SJCRH30 (cell line): Measurements from ENCODE around the gene PCGF3. TPM values are rescaled to one million over a fixed set of nuclear protein-coding genes. Genes with fewer than 3 reads are reported as not detected.
"Not testable (repeated sequence)": the region's sequence is repeated elsewhere in the genome, so short reads cannot be mapped to it uniquely, and the experiment has no call there.

Experiments
- DNase-seq, 2 experiments: peaks; one replicate each; pipeline ENCODE4 v3.0.0-alpha.2; 2015 to 2020
- H3K27ac ChIP-seq: fragments of 250-450 bp; sonication (Bioruptor Pico); 2 replicates; pipeline ENCODE4 v1.5.1; 2020; ENCODE audit warnings: mild to moderate bottlenecking, moderate library complexity
- H3K27me3 ChIP-seq: fragments of 250-450 bp; sonication (Bioruptor Pico); 2 replicates; pipeline ENCODE4 v1.5.1; 2020; ENCODE audit warnings: mild to moderate bottlenecking, moderate library complexity
- H3K36me3 ChIP-seq: fragments of 250-450 bp; sonication (Bioruptor Pico); 2 replicates; pipeline ENCODE4 v1.5.1; 2020; ENCODE audit warnings: mild to moderate bottlenecking, moderate library complexity
- H3K4me1 ChIP-seq: fragments of 250-450 bp; sonication (Bioruptor Pico); 2 replicates; pipeline ENCODE4 v1.5.1; 2020; ENCODE audit warnings: mild to moderate bottlenecking, moderate library complexity
- H3K4me3 ChIP-seq: fragments of 250-450 bp; sonication (Bioruptor Pico); 2 replicates; pipeline ENCODE4 v1.5.1; 2020; ENCODE audit warnings: mild to moderate bottlenecking, moderate library complexity
- H3K9me3 ChIP-seq: fragments of 250-450 bp; sonication (Bioruptor Pico); replicated peaks from 2 replicates; pipeline ENCODE4 v1.5.1; 2020; ENCODE audit warnings: mild to moderate bottlenecking, moderate library complexity
- total RNA-seq: library from RNA; depleted of rRNA; stranded (reverse); fragments of >200 nt; shearing (Covaris generic); gene quantifications from 2 replicates; pipeline ENCODE4 v1.2.3, GENCODE V29; 2014

PCGF3 gene
- total RNA-seq, 1 experiment from 2014 or later = 60.4 TPM

DNA sequence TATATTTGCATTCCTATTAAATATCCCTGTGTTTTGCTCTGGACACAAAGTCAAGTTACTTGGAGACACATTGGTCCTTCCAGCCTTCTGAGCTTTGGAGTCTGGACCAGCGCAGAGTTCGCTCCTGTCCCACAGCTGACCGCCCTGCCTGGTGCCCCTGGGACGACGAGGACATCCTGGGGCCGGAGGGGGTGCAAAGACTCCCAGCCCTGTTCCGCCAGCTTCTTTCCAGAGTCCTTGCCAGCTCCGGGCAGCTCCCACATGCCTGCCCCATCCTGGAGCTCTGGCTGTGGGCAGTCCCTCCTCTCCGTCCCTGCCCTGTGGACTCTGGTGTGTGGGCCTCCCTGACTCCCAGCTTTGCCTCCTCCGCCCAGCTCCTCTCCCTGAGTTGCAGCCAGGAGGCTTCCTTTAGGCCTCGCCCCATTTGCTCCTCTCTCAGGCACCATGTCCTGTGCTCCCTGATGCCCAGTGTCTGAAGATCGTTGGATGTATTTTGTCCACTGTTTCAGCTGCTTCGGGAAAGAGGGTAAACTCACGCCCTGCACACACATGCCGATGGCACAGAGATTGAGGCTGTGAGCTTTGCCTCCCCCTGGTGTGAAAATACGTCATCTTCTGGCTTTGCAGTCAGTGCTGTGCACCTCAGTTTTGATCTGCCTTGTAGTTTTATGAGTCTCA, 4.9 kb upstream of the PCGF3 start:
- DNase-seq = no peak
- no peak overlapping the region for H3K4me3 ChIP-seq
- H3K27me3 ChIP-seq = no peaks in the 10 kb centered on the region
- no peaks in the 10 kb centered on the region for H3K9me3 ChIP-seq
- no peak overlapping the region for H3K27ac ChIP-seq
- no peaks in the 10 kb centered on the region for H3K4me1 ChIP-seq
- H3K36me3 ChIP-seq = no peaks in the 10 kb centered on the region

DNA sequence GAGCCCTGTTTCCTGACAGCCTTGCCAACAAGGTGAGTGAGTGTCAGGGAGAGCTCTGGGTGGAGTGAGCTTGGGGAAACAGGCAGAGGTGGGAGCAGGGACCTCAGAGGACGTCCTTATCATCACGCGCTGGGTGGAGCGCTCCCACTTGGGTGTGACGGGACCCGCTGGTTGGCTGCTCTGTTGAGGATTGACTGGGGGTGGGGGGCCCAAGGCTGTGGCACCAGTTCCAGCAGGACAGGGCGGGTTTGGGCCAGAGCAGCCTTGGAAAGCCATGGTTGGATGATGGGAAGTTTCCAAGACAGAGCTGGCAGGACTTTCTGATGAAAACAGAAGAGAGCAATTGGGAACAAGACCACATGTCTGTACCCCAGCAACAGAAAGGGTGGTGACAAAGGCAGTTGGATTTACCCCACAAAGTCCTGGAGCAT, 3.0 kb upstream of the PCGF3 start:
- no peak for DNase-seq
- Histone ChIP-seq H3K27ac (no peak overlapping the region), H3K4me3 (no peak overlapping the region), H3K36me3 (no peaks in the 10 kb centered on the region), H3K4me1 (no peaks in the 10 kb centered on the region; the same call in 1 of the 2 replicates), H3K27me3 (no peaks in the 10 kb centered on the region), H3K9me3 (no peaks in the 10 kb centered on the region)

DNA sequence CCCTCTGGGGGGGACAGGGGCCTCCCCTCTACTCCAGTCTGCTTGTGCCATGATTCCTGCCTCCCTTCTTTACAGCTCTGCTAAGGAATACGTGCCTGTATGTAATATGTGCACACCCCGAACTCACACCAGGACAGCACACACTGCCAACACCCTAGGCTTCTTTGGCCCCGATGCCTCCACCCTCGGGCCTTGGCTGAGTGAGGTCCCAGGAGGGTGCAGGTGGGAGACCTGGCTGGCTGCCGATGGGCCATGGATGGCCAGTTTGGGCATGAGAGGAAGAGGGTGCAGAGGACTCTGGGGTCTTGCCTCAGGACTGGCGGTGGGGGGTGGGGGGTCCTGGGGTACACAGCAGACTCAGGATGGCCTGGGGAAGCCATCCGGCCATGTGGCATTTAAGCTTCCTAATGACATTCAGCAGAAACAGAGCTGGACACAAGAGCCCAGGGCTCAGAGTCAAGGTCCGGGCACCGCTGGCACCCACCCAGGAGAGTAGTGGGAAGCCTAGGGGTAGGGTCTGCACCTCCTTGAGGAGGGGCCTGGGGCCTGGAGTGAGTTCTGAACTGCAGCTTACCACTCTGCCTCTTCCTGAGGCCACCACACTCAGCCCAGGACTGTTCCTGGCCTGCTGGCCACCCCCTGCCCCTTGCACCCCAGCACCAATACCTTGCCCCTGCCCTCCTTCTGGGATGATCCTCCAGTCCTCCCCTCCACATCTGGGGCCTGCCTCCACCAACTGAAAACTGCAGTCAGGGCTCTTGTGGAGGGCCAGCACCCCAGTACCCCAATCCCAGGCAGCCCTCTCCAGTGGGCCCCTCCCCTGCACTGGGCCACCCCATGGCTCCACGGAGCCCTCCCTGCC, 2.1 kb upstream of the PCGF3 start:
- DNase-seq = no peak
- Histone ChIP-seq H3K4me3 (no peak overlapping the region), H3K27ac (no peak overlapping the region), H3K9me3 (no peaks in the 10 kb centered on the region), H3K27me3 (no peaks in the 10 kb centered on the region), H3K4me1 (no peaks in the 10 kb centered on the region; the same call in 1 of the 2 replicates), H3K36me3 (peaks cover 6% of the 10 kb centered on the region; the same call in 1 of the 2 replicates)

DNA sequence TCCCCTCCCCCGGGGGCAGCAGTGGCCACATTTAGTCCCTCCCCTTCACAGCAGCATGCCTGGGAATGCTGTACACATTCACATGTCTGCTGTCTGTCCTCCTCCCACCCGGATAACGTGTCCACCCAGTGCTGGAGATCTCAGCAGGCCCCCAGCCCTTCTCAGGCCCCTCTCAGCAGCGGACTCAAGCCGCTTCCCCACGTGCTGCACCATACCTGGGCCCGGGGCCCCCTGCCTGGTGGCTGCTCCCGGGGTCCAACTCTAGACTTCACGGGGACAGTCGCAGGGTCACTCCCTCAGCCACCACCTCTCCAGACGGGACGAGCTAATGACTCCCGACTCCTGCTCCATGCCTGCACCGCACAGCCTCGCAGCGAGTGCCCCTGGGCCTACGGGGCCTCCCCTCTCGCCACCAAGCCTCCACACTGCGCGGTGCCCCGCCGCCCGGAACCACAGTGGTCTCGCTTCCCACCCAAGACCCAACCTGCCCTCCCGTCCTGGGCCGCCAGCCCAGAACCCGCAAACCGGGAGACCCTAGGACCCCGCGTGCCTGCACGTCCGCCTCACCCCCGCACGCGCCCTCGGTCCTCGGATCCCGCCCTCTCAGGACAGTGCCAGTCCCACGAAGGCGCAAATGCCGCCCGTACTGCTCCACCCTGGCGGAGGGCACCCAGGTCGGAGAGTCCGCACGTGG, 1.3 kb upstream of the PCGF3 start:
- Histone ChIP-seq H3K4me1 (no peaks in the 10 kb centered on the region; the same call in 1 of the 2 replicates), H3K27ac (no peak overlapping the region), H3K9me3 (no peaks in the 10 kb centered on the region), H3K27me3 (no peaks in the 10 kb centered on the region), H3K36me3 (peaks cover 10% of the 10 kb centered on the region; the same call in 1 of the 2 replicates), H3K4me3 (no peak overlapping the region)
- DNase-seq = no peak

DNA sequence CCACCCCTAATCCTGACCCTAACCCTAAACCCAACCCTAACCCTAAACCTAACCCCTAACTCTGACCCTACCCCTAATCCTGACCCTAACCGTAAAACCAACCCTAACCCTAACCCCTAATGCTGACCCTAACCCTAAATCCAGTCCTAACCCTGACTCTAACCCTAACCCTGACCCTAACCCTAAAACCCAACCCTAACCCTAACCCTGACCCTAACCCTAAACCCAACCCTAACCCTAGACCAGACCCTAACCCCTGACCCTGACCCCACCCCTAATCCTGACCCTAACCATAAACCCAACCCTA, 708 bp upstream of the PCGF3 start:
- H3K27me3 ChIP-seq = no peaks in the 10 kb centered on the region
- peaks cover 16% of the 10 kb centered on the region; the same call in 1 of the 2 replicates for H3K36me3 ChIP-seq
- H3K4me3 ChIP-seq = peak overlapping the region; percentile 100
- no peak overlapping the region for H3K27ac ChIP-seq
- H3K9me3 ChIP-seq = no peaks in the 10 kb centered on the region
- DNase-seq = no peak
- no peaks in the 10 kb centered on the region; the same call in 1 of the 2 replicates for H3K4me1 ChIP-seq

DNA sequence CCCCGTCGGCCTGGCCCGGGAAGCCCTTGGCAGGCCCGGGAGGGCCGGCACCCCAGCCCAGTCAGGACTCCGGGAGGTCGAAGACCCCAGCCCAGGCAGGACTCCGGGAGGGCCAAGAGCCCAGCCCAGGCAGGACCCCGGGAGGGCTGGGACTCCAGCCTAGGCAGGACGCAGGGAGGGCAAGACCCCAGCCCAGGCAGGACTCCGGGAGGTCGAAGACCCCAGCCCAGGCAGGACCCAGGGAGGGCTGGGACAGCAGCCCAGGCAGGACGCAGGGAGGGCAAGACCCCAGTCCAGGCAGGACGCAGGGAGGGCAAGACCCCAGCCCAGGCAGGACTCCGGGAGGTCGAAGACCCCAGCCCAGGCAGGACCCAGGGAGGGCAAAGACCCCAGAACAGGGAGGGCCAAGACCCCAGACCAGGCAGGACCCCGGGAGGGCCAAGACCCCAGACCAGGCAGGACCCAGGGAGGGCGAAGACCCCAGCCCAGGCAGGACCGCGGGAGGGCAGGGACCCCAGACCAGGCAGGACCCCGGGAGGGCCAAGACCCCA, 526 bp downstream of the PCGF3 start:
- H3K27me3 ChIP-seq = not testable (repeated sequence)

DNA sequence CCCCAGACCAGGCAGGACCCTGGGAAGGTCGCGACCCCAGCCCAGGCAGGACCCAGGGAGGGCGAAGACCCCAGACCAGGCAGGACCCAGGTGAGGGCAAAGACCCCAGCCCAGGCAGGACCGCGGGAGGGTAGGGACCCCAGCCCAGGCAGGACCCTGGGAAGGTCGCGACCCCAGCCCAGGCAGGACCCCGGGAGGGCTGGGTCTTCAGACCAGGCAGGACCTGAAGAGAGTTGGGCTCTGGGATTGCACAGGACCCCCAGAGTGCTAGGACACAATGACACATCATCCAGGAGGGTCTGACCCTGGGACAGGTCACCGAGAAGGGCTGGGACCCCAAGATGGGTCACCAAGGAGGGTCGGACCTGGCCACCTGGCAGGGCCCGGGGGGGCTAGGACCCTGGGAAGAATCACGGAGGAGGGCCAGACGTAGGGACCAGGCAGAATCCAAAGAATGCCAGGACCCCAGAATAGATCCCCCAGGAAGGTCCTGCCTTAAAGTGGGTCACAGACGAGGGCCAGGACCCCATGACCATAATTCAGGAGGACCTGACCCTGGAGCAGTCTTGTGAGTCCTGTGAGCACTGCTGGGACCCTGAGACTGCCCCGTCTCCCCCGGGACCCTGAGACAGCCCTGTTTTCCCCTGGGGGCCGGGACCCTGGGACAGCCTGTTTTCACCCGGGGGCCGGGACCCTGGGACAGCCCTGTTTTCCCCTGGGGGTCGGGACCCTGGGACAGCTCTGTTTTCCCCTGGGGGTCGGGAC, 1.4 kb downstream of the PCGF3 start:
- H3K4me3 ChIP-seq = no peak overlapping the region
- no peak overlapping the region for H3K27ac ChIP-seq
- no peaks in the 10 kb centered on the region for H3K27me3 ChIP-seq
- H3K9me3 ChIP-seq = no peaks in the 10 kb centered on the region
- peaks cover 27% of the 10 kb centered on the region for H3K36me3 ChIP-seq
- DNase-seq = no peak
- no peaks in the 10 kb centered on the region; the same call in 1 of the 2 replicates for H3K4me1 ChIP-seq

More for the DNA sequence above, 526 bp downstream of the PCGF3 start:
- DNase-seq, H3K9me3 ChIP-seq, H3K4me1 ChIP-seq: not testable (repeated sequence)
- Histone ChIP-seq H3K36me3 (peaks cover 27% of the 10 kb centered on the region), H3K4me3 (peak overlapping the region; percentile 100), H3K27ac (peak overlapping the region; percentile 89)

DNA sequence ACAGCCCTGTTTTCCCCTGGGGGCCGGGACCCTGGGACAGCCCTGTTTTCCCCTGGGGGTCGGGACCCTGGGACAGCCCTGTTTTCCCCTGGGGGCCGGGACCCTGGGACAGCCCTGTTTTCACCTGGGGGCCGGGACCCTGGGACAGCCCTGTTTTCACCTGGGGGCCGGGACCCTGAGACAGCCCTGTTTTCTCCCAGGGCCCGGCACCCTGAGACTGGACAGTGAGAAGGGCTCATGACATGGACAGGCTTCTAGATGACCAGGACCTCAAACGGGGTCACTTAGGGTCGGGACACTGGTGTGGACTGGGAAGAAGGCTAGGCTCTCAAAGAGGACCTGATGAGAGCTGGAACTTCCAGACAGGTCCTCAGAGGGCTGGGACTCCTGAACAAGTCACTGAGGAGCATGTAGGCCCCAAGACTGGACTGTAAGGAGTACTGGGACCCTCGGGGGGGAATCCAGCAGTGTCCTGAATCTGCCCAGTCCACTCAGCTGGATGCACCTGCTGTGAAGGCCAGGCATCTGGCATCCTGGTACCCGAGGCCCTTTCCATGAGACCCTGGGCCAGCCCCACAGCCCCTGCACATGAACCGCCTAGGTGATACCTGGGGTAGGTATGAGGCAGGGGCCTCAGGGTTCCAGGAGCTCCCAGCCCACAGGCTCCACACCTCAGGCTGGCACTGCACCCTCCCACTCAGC, 2.4 kb downstream of the PCGF3 start:
- H3K36me3 ChIP-seq = peaks cover 31% of the 10 kb centered on the region
- no peaks in the 10 kb centered on the region for H3K9me3 ChIP-seq
- no peak overlapping the region for H3K4me3 ChIP-seq
- no peak overlapping the region for H3K27ac ChIP-seq
- DNase-seq = no peak
- H3K27me3 ChIP-seq = no peaks in the 10 kb centered on the region
- H3K4me1 ChIP-seq = no peaks in the 10 kb centered on the region; the same call in 1 of the 2 replicates

DNA sequence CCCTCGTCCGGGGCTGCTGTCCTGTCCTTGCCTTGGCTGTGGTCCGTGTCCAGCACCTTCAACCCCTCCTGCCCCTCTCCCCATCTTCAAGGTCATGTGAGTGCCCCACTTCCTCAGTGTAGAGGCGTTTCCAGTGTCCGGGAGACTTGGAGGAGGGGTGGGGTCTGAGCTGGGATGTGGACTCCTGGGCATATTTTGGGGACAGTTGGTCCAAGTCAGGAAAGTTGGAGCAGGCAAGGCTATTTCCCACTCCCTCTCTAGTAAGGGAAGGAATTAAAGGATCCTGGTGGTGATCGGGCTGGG, 3.0 kb downstream of the PCGF3 start:
- DNase-seq = no peak
- no peak overlapping the region for H3K27ac ChIP-seq
- H3K27me3 ChIP-seq = no peaks in the 10 kb centered on the region
- no peaks in the 10 kb centered on the region for H3K9me3 ChIP-seq
- H3K36me3 ChIP-seq = peaks cover 32% of the 10 kb centered on the region
- no peaks in the 10 kb centered on the region; the same call in 1 of the 2 replicates for H3K4me1 ChIP-seq
- H3K4me3 ChIP-seq = no peak overlapping the region

DNA sequence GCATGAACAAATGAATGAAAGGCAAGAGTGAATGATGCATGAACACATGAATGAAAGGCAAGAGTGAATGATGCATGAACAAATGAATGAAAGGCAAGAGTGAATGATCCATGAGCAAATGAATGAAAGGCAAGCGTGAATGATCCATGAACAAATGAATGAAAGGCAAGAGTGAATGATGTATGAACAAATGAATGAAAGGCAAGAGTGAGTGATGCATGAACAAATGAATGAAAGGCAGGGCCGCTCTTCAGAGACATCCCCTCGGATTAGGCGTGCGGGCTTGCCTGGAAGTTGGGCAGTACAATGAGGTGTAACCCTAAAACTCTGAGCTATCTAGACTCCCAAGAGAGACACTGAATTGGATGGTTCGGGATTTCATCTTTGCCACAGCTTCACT, 3.7 kb downstream of the PCGF3 start:
- Histone ChIP-seq H3K27ac (no peak overlapping the region), H3K9me3 (no peaks in the 10 kb centered on the region), H3K27me3 (no peaks in the 10 kb centered on the region), H3K36me3 (peaks cover 40% of the 10 kb centered on the region), H3K4me3 (no peak overlapping the region), H3K4me1 (no peaks in the 10 kb centered on the region; the same call in 1 of the 2 replicates)
- no peak for DNase-seq

DNA sequence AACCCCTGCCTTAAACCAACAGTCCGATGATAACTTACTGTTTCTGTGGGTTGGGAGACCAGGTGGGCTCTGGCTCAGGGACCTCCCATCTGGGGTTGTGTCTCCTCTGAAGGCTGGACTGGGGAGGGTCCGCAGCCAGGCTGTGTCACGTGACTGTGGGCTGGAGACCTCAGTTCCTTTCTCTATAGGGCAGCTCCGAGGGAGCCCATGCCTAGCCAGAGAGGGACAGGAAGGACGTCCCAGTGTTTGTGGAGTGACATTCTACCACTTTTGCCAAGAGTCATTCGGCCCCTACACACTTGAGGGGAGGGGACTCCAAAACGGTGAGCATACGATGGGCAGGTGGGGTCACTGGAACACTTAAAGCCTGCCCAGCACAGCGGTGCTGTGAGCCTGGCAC, 4.5 kb downstream of the PCGF3 start:
- H3K27ac ChIP-seq = no peak overlapping the region
- DNase-seq = no peak
- H3K27me3 ChIP-seq = no peaks in the 10 kb centered on the region
- no peak overlapping the region for H3K4me3 ChIP-seq
- no peaks in the 10 kb centered on the region; the same call in 1 of the 2 replicates for H3K4me1 ChIP-seq
- H3K36me3 ChIP-seq = peaks cover 43% of the 10 kb centered on the region
- no peaks in the 10 kb centered on the region for H3K9me3 ChIP-seq

DNA sequence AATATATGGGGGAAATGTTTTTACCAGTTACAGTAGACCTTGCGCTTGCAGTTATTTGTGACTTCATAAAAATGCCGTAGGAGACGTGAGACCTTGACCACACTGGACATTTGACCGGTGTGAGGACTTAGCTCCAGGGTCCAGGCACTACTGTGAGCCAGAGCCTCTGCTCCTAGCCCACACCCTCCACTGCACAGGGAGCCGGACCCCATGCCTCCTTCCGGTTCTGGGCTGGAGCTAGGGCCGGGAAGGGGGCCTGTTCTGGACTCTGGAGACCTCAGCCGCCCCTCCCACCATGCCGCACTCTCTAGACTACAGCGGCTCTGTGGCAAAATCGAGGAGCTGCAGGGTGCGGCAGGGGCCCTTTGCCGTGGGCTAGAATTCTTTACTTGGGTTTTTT, 5.3 kb downstream of the PCGF3 start:
- H3K27me3 ChIP-seq = no peaks in the 10 kb centered on the region
- H3K4me1 ChIP-seq = no peaks in the 10 kb centered on the region; the same call in 1 of the 2 replicates
- H3K9me3 ChIP-seq = no peaks in the 10 kb centered on the region
- peaks cover 43% of the 10 kb centered on the region for H3K36me3 ChIP-seq
- no peak overlapping the region for H3K4me3 ChIP-seq
- DNase-seq = no peak
- H3K27ac ChIP-seq = no peak overlapping the region

DNA sequence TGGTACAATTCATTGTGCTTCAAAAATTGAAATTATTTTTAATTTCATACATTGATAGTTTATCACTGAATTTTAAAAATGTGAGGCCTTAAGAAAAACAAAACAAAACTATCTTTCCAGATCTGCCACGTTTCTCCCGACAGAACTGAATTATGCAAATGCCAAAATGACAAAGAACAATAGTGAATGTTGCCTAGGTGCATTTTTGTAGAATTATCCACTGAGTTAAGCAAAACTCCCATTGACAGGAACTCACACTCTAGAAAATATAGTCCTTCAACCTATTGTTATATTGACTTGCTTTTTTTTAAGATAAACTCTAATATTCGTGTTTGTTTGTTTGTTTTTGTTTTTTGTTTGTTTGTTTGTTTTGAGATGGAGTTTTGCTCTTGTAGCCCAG, 6.5 kb downstream of the PCGF3 start:
- Histone ChIP-seq H3K9me3 (no peaks in the 10 kb centered on the region), H3K27me3 (no peaks in the 10 kb centered on the region), H3K27ac (no peak overlapping the region), H3K4me3 (no peak overlapping the region), H3K4me1 (no peaks in the 10 kb centered on the region; the same call in 1 of the 2 replicates), H3K36me3 (peaks cover 43% of the 10 kb centered on the region)
- no peak for DNase-seq
